Measurements from ENCODE around the gene MRPL4. TPM values are rescaled to one million over a fixed set of nuclear protein-coding genes. Genes with fewer than 3 reads are reported as not detected.

The MRPL4 gene
- total and polyA plus RNA-seq, 10 of the 15 experiments (the other 5 are each of a cell fraction or from before 2014, with no cell fraction given): 0.79 to 221 (median 112) TPM

DNA sequence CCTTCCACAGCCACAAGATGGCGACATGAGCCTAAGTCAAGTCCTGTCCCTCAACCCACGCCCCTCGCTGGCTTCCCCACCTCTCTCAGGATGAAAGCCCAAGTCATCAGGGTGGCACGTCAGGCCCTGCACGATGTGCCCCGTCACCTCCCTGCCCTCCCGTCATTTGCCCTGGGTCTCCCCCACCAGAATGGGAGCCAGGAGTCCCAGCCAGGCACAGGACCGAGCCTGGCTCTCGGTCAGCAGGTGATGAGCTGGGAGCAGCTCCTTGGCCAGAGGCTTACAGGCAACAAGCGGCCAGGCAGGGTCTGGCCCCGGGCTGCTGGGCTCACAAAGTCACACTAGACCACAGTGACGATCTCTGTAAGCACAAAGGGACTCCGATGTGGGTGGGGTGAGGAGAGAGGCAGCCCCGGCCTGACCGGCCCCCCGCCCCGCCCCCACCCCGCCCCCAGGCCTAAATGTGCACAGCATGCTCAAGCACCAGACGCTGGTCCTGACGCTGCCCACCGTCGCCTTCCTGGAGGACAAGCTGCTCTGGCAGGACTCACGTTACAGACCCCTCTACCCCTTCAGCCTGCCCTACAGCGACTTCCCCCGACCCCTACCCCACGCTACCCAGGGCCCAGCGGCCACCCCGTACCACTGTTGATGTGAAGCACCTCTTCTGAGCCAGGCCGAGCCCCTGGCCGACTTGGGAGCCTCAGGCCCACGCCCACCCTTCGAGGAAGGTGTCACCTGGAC is 7.3 kb downstream of the MRPL4 start:
- peak; percentile 91 for ATAC-seq
- TF ChIP-seq GATAD2B (conservative IDR thresholded peaks at IDR 0.05; ENCODE audit: low read depth) (no peak), PML (IDR thresholded peaks at IDR 0.05; ENCODE audit: low read length) (no peak), FOS (IDR thresholded peaks at IDR 0.05; ENCODE audit: borderline replicate concordance, extremely low read depth, insufficient read length) (no peak), RAD51 (IDR thresholded peaks at IDR 0.05) (no peak), ZSCAN29 (IDR thresholded peaks at IDR 0.05) (no peak), IKZF2 (IDR thresholded peaks at IDR 0.05) (no peak; a peak in 1 of 4 replicates), POLR2A (IDR thresholded peaks at IDR 0.05; ENCODE audit: low read depth, low read length) (peak; percentile 72), TCF12 (IDR thresholded peaks at IDR 0.05; ENCODE audit: low read depth, low read length) (no peak), SP1 (IDR thresholded peaks at IDR 0.05; ENCODE audit: low read depth, low read length) (no peak), RAD21 (IDR thresholded peaks at IDR 0.05; ENCODE audit: insufficient read depth, low read depth, low read length) (peak; percentile 74), SMARCA5 (IDR thresholded peaks at IDR 0.05) (0 out of 2 replicates have a peak, but pooled peaks have one; percentile 14), CREM (IDR thresholded peaks at IDR 0.05; ENCODE audit: low read depth) (no peak), MTA2 (IDR thresholded peaks at IDR 0.05; ENCODE audit: low read depth) (no peak), POU2F2 (IDR thresholded peaks at IDR 0.05; ENCODE audit: borderline replicate concordance, low read depth, low read length) (0 out of 3 replicates have a peak, but pooled peaks have one; percentile 19), STAT1 (conservative IDR thresholded peaks at IDR 0.05) (no peak), HDGF (IDR thresholded peaks at IDR 0.05) (peak; percentile 89), FOXK2 (IDR thresholded peaks at IDR 0.05) (no peak), MXI1 (IDR thresholded peaks at IDR 0.05; ENCODE audit: low read depth, low read length) (no peak)
- TF ChIP-seq, protein P1, sequence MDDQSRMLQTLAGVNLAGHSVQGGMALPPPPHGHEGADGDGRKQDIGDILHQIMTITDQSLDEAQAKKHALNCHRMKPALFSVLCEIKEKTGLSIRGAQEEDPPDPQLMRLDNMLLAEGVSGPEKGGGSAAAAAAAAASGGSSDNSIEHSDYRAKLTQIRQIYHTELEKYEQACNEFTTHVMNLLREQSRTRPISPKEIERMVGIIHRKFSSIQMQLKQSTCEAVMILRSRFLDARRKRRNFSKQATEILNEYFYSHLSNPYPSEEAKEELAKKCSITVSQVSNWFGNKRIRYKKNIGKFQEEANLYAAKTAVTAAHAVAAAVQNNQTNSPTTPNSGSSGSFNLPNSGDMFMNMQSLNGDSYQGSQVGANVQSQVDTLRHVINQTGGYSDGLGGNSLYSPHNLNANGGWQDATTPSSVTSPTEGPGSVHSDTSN (IDR thresholded peaks at IDR 0.05; ENCODE audit: insufficient replicate concordance, low read depth, low read length): peak; percentile 5
- TF ChIP-seq, protein P2, sequence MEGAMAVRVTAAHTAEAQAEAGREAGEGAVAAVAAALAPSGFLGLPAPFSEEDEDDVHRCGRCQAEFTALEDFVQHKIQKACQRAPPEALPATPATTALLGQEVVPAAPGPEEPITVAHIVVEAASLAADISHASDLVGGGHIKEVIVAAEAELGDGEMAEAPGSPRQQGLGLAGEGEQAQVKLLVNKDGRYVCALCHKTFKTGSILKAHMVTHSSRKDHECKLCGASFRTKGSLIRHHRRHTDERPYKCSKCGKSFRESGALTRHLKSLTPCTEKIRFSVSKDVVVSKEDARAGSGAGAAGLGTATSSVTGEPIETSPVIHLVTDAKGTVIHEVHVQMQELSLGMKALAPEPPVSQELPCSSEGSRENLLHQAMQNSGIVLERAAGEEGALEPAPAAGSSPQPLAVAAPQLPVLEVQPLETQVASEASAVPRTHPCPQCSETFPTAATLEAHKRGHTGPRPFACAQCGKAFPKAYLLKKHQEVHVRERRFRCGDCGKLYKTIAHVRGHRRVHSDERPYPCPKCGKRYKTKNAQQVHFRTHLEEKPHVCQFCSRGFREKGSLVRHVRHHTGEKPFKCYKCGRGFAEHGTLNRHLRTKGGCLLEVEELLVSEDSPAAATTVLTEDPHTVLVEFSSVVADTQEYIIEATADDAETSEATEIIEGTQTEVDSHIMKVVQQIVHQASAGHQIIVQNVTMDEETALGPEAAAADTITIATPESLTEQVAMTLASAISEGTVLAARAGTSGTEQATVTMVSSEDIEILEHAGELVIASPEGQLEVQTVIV (IDR thresholded peaks at IDR 0.05; ENCODE audit: borderline replicate concordance, partially characterized antibody): no peak
- TF ChIP-seq, protein P3, sequence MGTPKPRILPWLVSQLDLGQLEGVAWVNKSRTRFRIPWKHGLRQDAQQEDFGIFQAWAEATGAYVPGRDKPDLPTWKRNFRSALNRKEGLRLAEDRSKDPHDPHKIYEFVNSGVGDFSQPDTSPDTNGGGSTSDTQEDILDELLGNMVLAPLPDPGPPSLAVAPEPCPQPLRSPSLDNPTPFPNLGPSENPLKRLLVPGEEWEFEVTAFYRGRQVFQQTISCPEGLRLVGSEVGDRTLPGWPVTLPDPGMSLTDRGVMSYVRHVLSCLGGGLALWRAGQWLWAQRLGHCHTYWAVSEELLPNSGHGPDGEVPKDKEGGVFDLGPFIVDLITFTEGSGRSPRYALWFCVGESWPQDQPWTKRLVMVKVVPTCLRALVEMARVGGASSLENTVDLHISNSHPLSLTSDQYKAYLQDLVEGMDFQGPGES (IDR thresholded peaks at IDR 0.05): no peak

More for the DNA sequence above, 7.3 kb downstream of the MRPL4 start:
- Histone ChIP-seq H3K27me3 (replicated peaks in 1 of 2; ENCODE audit: control insufficient read depth in 2 of 2, insufficient read depth in 2 of 2, low read length in 1 of 2) (no peaks in the 10 kb centered on the region), H3K79me2 (ENCODE audit: control insufficient read depth, insufficient read depth, low read length) (peaks cover 2% of the 10 kb centered on the region), H3K4me1 (ENCODE audit: control insufficient read depth, insufficient read depth, low read length) (peaks cover 11% of the 10 kb centered on the region), H3K9me3 (replicated peaks; ENCODE audit: control insufficient read depth, insufficient read depth, low read length) (no peaks in the 10 kb centered on the region; the same call in 2 of the 3 replicates), H2AFZ (ENCODE audit: control insufficient read depth, low read depth, low read length) (no peak overlapping the region), H4K20me1 (ENCODE audit: control insufficient read depth, insufficient read depth) (no peaks in the 10 kb centered on the region), H3K36me3 (ENCODE audit: control insufficient read depth in 2 of 2, insufficient read depth in 2 of 2, low read length in 1 of 2) (peaks cover 17 to 23% of the 10 kb centered on the region in 2 experiments; a peak in 3 of 4 replicates), H3K9ac (ENCODE audit: control insufficient read depth, insufficient read depth, low read length) (no peak overlapping the region), H3K4me3 (no peak overlapping the region), H3K27ac (ENCODE audit: control insufficient read depth, insufficient read depth) (0 out of 2 replicates have a peak overlapping the region, but pooled peaks have one; percentile 27), H3K4me2 (ENCODE audit: control insufficient read depth, insufficient read depth) (no peak overlapping the region)
- POLR2A ChIA-PET: interaction anchor here (0.5 to 3.8 kb wide), 10 partner anchors 12 to 400 kb away, joined by 3 to 32 read pairs (median 4); partner anchors contain the start of genes ICAM1 and ICAM5
- DNase-seq (ENCODE audit: low read depth, low spot score) (no peak), FAIRE-seq (peak; percentile 90)
- WGBS (ENCODE audit: insufficient coverage, insufficient replicate concordance, low lambda C conversion rate, missing lambda C conversion rate): 55% methylated on average over 22 of the region's 32 CpGs
- RAD21 ChIA-PET (ENCODE audit: unreplicated experiment): interaction anchor here (0.5 to 7.2 kb wide), 25 partner anchors 9 to 327 kb away, joined by 3 to 107 read pairs (median 4); partner anchors contain the start of genes CDC37, DNMT1, ICAM1 and ICAM5
- CTCF ChIA-PET: interaction anchor here (0.6 to 5.2 kb wide), 36 partner anchors 9 to 1143 kb away, joined by 3 to 186 read pairs (median 5); partner anchors contain the start of genes CDC37, DNMT1, ICAM1 and ICAM4
- intact Hi-C loops (cut with micrococcal nuclease; ENCODE audit: unreplicated experiment) (loop anchor here (1.0 kb wide), 1 partner anchor 130 kb away; no protein-coding TSS in a partner anchor), in situ Hi-C loops (cut with MboI) (loop anchor here (5.0 kb wide), 1 partner anchor 322 kb away; the partner anchor contains the start of gene OLFM2)
- BruUV-seq (replicated peaks): no TSS peak
- SMC1A ChIA-PET (ENCODE audit: uncharacterized antibody, unreplicated experiment): interaction anchor here (0.5 to 5.6 kb wide), 17 partner anchors 8 to 143 kb away, joined by 3 to 83 read pairs (median 4); partner anchors contain the start of genes CDC37, ICAM1, ICAM5 and MRPL4

Measured in GM12878 (cell line).